ENCODE measurements around the gene NCF4.

Gene NCF4

DNA sequence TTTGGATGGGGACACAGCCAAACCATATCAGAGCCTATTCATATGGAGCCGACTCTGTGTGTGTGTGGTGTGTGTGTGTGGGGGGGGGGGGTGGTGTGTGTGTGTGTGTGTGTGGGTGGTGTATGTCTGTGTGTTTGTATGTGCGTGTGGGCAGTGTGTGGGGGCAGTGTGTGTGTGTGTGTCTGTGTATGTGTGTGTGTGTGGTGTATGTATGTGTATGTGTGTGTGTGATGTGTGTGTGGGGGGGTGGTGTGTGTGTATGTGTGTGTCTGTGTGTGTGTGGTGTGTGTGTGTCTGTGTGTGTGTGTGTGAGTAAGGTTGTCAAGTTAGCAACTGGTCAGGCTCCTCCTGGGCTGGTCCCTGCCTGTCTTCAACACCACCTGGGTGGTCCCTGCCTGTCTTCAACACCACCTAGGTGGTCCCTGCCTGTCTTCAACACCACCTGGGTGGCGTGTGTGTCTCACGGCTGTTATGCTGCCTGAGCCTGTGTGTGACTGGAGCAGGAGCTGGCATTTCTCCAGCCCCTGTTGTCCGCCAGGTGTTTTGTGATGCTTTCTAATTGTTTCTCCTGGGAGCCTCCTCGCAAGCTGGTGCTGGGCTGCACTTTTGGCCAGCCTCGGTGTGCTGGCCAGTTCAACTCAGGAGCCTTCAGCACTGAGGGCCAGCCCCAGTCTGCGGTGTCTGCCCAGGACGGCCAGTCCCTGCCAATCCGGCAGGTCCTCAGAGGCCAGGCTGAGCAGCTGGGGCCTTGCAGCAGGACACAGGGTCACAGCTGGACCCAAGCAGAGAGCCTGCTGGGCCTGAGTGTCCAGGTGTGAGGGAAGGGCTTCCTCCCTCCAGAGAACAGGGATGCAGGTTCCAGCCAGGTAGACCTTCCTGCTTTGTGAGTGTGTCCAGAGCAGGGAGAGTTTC is 22.4 kb upstream of the NCF4 start:
- DNase-seq: no peak

DNA sequence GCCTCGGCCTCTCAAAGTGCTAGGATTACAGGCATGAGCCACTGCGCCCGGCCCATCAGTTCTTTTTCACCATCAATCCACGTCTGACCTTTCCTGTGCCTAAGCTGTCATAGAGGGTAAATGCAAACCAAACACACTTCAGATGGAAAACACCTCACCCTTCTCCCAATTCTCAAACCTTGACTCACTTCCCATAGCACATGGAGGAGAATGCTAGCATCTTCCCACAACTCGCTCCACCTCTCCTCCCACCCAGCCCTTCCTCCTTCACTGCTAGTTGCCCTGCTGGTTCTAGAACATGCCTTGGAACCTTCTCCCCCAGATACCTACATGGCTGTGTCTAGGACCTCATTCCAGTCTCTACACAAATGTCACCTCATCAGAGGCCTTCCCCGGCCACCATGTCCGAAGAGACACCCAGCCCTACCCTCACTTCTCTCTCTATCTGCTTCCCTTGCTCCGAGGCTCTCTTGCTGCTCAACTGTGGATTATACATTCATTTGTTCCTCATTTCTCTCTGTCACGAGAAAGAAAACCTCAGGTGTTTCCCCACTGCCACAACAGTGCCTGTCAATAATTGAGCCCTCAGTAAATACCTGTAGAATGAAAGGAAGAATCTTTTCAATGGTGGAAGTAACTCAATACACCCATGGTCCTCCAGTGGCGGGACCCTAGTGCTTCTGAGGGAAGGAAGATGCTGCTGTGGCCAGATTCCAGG is 21.3 kb upstream of the NCF4 start:
- DNase-seq: no peak

DNA sequence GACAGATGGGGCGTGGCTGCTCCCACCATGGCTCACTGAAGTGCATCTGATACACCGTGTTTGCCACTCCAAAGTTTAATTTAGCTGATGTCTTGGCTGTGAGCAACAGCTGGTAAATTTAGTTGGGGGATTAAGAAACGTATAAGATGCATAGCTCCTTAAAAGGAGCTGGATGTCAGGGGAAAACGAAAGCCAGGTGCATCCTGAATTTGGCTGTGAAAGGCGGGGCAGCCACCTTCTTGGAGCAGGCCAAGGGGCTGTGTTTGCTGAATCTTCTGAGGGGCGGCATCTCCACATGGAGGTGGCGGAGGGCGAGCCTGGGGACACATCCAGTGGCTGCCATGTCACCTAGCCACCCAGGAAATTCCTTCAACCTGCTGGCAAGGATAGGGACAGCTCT is 20.7 kb upstream of the NCF4 start:
- no peak for DNase-seq

DNA sequence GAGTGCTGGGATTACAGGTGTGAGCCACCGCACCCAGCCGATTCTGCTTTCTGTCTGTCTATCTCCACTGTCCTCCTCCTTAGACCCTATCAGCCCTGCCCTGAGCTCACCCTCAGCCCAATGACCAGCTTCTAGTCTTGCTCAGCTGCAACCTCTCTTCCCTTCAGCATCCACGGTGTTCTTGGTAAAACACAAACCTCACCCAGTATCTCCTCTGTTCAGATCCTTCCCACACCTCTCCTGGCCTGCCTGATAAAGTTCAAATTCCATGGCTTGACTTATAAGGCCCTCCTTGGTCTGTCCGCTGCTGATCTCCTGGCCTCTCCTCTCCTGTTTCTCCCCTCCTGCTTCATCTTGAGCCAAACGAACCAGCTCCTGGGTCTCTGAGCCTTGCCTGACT is 14.5 kb upstream of the NCF4 start:
- DNase-seq: no peak

DNA sequence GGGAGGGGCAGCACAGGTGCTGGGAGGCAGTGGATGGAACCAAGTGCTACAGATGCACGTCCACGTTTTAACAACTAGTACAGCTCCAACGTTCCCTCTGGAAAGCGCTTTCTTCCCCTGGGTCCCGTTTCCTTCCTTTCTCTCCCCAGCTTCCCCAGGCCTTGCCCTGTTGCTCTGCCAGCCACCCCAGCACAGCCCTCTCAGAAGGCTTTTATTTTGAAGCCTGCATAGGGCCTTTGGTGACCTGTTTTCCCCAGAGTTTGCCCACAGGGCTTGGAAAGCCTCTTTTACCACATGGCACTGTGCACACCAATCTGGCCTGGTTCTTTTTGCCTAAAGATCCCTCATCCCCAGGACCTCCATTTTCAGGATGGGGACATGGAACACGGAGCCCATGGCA is 13.9 kb upstream of the NCF4 start:
- DNase-seq: no peak

DNA sequence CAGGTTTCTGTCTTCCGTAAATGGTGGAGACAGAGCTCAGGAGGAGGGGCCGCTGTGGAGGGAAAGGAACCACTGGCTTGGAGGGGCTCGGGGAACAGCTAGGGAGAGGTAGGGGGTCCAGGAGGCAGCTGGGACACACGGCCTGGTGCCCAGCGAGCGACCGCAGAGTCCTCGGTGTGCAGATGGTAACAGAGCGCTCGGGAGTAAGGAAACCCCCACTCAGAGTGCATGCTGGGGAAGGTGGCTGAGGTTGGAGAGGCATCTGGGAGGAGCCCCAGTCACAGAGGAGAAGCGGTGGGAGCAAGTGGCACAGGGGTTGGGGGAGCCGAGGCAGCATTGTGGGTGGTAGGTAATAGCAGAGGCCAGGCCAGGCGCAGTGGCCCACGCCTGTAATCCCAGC is 10.8 kb upstream of the NCF4 start:
- DNase-seq: no peak

DNA sequence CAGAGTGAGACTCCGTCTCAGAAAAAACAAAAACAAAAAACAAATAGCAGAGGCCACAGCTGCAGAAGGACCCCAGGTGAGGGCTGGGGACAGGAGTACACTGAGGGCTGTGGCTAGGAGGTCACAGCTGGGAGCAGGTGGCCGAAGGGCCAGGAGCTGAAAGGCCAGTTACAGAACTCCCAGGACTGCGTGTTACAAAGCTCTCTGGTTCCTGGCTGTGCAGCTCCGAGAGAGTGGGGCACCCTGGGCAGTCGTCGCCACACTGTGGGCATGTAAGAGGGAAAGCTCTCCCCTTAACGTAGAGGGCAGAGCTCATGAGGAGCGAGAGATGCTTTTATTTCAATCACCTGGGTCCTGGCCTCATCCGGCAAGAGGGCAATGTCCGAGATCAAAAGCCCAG is 10.1 kb upstream of the NCF4 start:
- DNase-seq: no peak

DNA sequence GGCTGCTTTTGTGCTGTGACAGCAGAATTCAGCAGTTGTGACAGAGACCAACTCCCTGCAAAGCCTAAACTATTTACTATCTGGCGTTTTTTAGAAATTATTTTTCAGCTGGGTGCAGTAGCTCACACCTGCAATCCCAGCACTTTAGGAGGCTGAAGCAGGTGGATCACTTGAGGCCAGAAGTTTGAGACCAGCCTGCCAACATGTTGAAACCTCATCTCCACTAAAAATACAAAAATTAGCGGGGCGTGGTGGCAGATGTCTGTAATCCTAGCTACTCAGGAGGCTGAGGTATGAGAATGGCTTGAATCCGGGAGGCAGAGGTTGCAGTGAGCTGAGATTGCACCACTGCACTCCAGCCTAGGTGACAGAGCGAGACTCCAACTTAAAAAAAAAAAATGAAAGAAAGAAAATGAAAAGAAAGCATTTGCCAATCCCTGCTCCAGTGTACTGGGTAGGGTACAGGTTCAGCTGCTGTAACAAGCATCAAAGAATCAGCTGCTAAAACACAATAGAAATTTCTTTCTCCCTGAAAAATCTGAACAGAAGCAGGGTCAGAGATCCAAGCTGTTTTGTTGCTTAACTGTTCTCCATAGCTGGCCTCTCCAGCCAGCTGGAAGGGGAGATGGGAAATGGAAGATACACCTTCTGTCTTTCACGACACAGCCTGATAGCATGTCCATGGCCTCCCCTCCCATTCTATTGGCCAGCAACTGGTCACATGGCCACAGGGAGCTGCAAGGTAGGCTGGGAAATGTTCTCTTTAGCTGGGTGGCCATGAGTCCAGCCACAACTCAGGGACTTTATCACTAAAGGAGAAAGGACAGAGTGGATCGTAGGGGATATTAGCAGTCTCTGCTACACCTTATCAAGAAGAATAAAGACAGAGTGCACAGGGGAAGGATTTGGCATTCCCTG is 8.5 kb upstream of the NCF4 start:
- no peak for DNase-seq

DNA sequence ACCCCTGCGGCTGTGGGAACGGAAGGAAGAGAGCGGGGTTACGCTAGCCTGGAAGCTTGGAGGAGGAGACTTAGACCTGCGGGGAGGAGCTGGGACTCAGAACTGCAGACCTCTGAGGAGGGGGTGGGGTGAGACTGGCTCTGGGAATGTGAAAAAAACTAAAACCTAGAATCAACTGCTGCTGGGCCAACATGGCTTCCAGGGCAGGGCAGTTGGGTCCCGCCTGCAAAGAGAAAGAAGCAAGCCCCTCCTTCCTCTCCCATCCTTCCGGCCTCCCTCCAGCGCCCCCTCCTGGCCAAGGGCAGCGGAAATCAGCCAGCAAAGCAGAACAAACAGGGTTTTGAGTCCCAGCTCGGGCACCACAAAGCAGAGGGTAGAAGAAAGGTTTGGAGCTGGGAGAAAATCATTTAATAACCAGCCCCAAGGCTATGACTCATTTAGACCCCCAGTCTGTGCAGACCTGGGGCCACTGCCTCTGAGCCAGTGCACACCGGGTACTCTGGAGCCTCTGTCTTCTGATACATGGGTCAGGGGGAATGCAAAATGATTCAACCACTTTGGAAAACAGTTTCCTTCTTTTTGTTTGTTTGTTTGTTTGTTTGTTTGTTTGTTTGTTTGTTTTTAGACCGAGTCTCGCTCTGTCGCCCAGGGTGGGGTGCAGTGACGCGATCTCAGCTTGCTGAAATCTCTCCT is 7.3 kb upstream of the NCF4 start:
- DNase-seq: no peak

DNA sequence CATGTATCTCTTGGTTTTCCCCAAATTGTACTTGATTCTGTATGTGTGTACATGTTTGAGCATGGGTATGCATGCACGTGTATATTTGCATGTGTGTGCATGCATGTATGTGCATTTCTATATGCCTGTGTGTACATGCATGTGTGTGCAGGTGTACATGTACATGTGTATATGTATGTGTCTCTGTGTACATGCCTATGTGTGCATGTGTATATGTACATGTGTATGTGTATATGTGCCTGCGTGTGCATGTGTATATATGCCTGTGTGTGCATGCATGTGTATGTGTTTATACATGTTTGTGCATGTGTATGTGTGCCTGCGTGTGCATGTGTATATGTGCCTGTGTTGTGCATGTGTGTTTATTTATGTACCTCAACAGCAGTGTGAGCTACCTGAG is 5.3 kb upstream of the NCF4 start:
- no peak for DNase-seq

DNA sequence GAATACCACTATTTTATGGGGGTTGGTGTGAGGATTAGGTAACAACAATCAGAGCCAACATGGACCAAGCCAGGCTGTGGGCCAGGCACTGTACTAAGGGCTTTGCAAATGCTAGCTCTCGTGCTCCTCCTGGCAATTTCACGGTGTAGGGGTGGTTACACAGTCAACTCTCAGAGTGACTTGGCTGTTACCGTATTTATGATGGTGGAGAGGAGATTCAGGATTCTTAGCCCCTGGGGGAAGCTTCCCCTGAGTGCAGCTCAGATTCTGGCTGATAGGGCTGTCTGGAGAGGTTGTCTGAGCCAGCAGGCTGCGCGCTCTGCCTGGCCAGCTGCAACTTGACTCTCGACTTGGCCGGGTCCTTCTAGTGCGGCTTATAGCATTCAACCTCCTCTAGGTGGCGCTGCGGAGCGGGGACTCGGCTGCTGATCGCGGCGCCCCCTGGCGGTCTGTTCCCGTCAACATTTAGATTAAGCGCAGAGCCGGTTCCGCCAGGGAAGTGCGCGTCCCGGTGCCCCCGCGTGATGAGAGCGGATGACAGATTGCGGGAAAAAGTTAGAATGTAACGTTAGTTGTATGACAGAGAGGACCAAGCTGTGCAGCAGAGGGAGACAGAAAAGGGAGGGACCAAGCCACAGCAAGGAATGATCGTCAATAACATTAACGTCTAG is 4.5 kb upstream of the NCF4 start:
- peak; percentile 54 for DNase-seq

DNA sequence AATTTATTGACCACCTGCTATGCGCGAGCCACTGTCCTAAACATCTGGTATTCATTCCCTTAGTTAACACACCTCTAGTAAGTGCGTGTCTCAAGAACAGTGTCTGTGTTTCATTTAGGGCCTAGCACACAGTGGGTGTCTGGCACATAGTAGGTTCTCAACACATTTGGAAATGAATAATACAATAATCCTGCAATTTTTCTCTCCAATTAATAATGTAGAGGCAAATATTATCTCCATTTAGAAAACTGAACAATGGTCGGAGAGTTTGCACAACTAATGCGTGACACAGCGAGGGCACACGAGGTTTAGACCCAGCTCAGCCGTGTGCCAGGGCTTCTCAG is 4.0 kb upstream of the NCF4 start:
- no peak for DNase-seq

DNA sequence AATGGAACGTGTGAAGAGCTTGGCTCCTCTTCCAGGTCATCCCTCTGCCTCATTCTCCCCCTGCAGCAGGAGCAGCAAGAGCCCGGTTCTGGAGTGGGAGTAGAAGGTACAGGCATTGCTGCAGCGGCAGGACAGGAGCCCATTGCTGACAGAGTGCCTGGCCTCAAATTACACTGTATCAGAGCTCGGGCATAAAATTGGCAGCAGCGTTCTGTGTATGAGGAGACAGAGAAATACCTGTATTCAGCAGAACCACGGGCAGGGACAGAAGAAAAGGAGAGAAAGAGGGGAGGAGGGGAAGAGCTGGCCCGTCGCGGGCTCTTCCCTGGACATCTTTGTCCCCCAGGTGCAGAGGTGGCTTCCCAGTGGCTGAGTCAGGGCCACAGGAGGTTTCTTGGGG is 2.6 kb upstream of the NCF4 start:
- no peak for DNase-seq

DNA sequence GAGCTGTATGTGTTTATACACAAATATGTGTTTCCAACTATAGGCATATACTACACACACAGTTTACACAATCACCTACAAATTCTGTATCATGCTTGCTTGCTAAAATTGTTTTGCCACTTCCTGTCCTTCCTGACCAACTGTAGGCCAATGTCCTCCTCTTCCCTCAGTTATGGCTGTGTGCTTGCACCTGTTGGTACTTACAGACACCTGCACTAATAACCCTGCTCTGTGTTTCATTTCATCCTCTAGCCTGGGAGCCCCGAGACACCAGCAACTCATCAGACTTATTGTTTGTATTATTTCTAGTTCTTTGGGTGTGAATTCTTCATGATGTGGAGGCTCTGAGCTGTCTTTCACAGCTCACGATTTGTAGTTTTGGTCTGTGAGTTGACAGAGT is 1.8 kb upstream of the NCF4 start:
- no peak for DNase-seq

DNA sequence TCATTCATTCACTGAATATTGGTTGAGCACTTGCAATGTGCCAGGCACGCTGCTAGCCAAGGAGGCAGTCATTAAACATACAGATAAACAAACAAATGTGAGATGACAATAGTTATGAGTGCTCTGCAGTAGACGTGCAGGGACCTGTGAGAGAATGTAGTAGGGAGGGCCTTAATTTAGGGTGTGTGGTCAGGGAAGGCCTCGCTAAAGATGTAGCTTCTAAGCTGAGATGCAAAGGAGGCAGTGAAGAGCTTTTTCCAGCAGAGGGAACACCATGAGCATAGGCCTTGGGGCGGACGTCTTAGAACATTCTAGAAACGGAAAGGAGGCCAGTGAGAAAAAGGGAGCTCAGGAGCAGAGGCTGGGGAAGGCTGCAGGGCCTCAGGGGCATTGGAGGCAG is 789 bp upstream of the NCF4 start:
- no peak for DNase-seq

DNA sequence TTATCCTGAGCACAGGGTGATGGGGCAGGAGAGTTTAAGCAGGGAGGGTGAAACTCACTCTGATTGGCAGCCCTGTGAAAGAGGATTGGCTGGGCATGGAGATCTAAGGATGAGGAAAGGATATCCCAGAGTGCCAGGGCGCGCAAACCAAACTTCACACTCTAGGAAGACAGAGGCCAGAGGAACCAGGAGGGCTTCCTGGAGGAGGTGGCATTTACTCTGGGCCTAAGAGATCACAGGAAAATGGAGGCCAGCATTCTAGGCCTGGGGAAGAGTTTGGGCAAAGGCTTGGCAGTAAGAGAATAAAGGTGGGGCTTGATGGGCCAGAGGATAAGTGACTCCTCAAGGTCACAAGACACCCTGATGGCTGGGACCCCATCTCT is 377 bp upstream of the NCF4 start:
- DNase-seq: no peak

DNA sequence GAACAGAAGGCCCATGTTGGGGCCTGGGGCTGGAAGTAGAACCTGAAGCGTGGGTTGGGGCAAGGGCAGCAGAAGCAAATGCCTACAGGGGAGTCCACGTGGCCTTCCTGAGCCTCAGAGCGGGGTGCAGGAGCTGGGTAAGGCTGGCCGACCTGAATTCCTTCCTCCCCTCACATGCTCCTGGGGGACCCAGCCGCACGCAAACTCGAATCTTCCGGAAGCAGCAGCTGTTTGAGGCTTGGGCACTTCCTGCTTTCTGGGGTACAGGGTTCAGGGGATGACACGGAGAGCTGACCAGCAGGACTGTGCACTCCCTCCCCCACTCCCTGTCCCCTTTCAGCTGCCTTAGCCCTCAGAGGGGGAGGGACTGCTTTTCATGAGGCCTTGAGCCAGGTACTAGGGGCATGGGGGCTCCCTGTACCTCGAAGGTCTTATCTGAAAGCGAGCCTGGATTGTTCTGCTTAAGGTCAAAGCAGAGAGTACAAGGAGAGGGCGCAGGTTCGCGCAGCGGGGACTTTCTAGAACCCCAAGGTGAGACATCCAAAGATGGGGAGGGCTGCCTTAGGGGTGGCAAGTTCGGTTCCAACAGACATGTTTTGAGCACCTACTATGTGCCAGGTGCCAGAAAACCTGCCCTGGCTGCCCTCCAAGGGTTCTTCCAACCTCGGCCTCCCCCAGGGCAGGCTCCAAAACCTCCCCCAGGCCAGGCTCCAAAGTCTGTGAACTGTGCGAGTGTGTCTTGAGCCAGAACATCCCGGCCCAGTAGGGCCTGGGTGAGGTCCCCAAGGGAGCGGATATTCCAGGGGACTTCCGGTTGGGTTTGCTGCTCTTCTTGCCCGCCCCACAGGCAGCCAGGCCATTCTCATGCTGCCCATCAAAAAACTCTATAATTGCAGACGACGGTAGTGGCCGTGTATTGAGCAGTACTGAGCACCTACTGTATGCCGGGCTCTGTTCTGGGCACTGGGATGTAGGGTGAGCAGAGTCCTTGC is 1.7 kb downstream of the NCF4 start:
- no peak for DNase-seq

DNA sequence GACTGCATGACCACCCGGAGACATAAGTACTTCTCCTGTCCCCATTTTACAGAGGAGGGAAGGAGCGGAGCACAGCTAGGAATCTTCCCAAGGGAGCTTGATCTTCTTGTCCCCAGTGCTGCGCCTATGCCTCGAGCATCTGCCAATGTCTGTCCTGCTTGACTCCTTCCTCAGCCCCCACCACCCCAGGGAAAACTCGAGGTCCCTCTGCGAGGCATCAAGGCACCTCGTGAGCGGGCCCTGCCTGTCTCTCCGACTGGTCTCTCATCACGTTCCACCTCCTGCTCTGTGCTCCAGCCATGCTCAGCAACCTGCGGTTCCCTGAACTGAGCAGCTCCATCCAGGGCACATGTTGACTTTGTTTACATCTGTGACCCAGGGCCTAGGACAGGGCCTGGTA is 2.5 kb downstream of the NCF4 start:
- no peak for DNase-seq

DNA sequence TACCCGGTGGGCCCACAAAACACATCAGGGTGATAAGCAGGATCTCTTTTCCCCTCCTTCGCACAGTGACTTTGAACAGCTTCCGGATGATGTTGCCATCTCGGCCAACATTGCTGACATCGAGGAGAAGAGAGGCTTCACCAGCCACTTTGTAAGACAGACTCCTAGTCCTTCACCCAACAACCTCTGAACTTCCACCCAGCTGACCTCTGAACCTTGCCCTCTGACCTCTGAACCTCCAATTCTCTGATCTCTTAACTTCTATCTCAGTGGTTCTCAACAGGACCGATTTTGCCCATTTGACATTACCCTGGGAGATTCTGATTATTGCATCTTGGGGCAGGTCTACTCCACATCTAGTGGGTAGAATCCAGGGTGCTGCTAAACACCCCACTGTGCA is 3.2 kb downstream of the NCF4 start:
- DNase-seq: no peak

DNA sequence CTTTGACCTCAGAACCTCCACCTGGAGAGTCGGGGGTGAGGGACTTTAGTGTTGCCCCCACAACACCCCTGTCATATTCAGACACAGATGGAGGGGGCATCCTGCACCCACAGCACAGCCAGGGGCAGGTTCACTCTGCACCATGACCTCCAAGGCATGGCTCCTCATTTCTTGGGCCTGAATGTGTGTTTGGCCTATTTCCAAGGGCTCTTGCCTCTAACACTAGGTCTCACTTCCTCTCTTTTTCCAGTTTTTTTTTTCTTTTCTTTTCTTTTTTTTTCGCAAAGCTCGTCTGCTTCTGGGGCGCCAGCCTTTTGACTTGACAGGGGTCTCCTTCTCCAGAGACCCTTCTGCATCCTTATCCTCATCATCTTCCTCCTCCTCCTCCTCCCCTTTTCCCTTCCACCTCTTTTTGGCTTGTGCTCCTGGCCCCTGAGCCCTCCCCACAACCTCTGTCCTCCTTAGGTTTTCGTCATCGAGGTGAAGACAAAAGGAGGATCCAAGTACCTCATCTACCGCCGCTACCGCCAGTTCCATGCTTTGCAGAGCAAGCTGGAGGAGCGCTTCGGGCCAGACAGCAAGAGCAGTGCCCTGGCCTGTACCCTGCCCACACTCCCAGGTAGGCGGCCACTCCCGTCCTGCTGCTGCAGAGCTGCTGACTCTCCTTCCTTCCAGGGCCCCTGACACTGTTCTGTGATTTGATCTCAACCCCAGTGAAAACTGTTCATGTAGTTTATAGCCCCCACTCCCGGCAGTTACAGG is 3.8 kb downstream of the NCF4 start:
- DNase-seq: no peak
